Sigmoid colon (tissue), 7 donors: ENCODE measurements around the gene SLC6A19. TPM values are rescaled to one million over a fixed set of nuclear protein-coding genes. Genes with fewer than 3 reads are reported as not detected.

Experiments
- DNase-seq: peaks from one replicate; pipeline ENCODE4 v3.0.0-alpha.2; 2019
- H3K27ac ChIP-seq, 4 donors: fragments of 200-600 bp; sonication (generic); one replicate each; pipeline ENCODE4 v1.5.1; 2016 to 2019; ENCODE audit warnings: mild to moderate bottlenecking in 1 of 4
- H3K27me3 ChIP-seq, 3 donors: fragments of 200-600 bp; sonication (generic); one replicate each; pipeline ENCODE4 v1.5.1; 2019; ENCODE audit warnings: mild to moderate bottlenecking in 1 of 3
- H3K36me3 ChIP-seq, 4 donors: fragments of 200-600 bp; sonication (generic); one replicate each; pipeline ENCODE4 v1.5.1; 2016 to 2019
- H3K4me1 ChIP-seq, 4 donors: fragments of 200-600 bp; sonication (generic); one replicate each; pipeline ENCODE4 v1.5.1; 2017 to 2019
- H3K4me3 ChIP-seq, 4 donors: fragments of 200-600 bp; sonication (generic); one replicate each; pipeline ENCODE4 v1.5.1; 2017 to 2019; ENCODE audit warnings: mild to moderate bottlenecking in 2 of 4, moderate library complexity in 1 of 4
- H3K9me3 ChIP-seq, 4 donors: fragments of 200-600 bp in 3 of 4; sonication (generic) in 3 of 4; one replicate each; pipeline versions ENCODE4 v1.5.1 to v1.6.1; 2013 to 2019
- EP300 ChIP-seq, 4 donors: sonication (generic); formaldehyde crosslinking; IDR thresholded peaks; one replicate each; pipeline ENCODE4 v1.6.1; 2017; ENCODE audit warnings: antibody characterized with exemption in 4 of 4
- POLR2A ChIP-seq, 2 donors: fragments of 450-650 bp; IDR thresholded peaks; one replicate each; pipeline ENCODE4 v1.6.1; 2016; ENCODE audit warnings: antibody characterized with exemption in 2 of 2, mild to moderate bottlenecking in 2 of 2, moderate library complexity in 2 of 2
- POLR2AphosphoS5 ChIP-seq, 4 donors: sonication (generic); formaldehyde crosslinking; IDR thresholded peaks; one replicate each; pipeline ENCODE4 v1.6.1; 2017; ENCODE audit warnings: antibody characterized with exemption in 4 of 4
- WGBS, 2 donors: extraction: QIAGEN DNeasy Blood & Tissue Kit; methylation state at CpG; one replicate each; pipeline ENCODE4 v1.1.7; 2013; 5-methylcytosine and 5-hydroxymethylcytosine counted together
- intact Hi-C: fragments of 100-400 bp; cut with DNase I; formaldehyde crosslinking; loops from one replicate; pipeline ENCODE4 v1.15.1; 2023
- polyA plus RNA-seq, 3 donors: library from polyadenylated mRNA; stranded (reverse); fragments of 200-250 nt; gene quantifications; one replicate each; pipeline ENCODE4 v1.2.3, GENCODE V29; 2013
- total RNA-seq, 4 donors: library from RNA; depleted of rRNA; stranded (reverse); fragments of >200 nt; gene quantifications; one replicate each; pipeline ENCODE4 v1.1.0, GENCODE V29; 2016
- TF ChIP-seq, protein P1 (sequence below), 4 experiments: fragments of 450-650 bp in 3 of 4; fragments of 200-600 bp in 1 of 4; IDR thresholded peaks; one replicate each; pipeline ENCODE4 v1.5.1; 2016 to 2019; ENCODE audit warnings: antibody characterized with exemption in 4 of 4, mild to moderate bottlenecking in 3 of 4, moderate library complexity in 2 of 4
- donor health status: healthy with polysubstance abuse.
- donor health status: Bipolar disorder and iron deficiency.
- donor health status: healthy.

The SLC6A19 gene
- total and polyA plus RNA-seq, 7 donors = 0.80 to 6.6 (median 0.92) TPM; not detected in 4

GRCh38 chr5:1172007-1172581 is 29.3 kb upstream of the SLC6A19 start:
- DNase-seq = no peak

DNA sequence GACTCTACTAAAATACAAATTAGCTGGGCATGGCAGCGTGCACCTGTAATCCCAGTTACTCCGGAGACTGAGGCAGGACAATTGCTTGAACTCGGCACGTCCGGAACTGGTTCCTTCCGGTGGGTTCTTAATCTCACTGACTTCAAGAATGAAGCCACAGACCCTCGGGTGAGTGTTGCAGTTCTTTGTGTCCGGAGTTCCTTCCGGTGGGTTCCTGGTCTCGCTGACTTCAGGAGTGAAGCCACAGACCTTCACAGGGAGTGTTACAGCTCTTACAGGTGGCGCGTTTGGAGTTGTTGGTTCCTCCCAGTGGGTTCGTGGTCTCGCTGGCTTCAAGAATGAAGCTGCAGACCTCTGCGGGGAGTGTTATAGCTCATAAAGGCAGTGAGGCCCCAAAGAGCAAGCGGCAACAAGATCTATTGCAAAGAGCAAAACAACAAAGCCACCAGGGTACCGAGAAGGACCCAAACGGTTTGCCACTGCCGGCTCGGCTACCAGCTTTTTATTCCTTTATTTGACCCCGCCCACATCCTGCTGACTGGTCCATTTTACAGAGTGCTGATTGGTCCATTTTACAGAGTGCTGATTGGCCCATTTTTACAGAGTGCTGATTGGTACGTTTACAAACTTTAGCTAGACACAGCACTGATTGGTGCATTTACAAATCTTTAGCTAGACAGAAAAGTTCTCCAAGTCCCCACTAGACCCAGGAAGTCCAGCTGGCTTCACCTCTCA is 28.6 kb upstream of the SLC6A19 start:
- 83 to 90% methylated on average over 22 of the region's 22 CpGs for WGBS, 2 donors
- Histone ChIP-seq H3K27me3 (peaks cover 0 to 1% (median 0%) of the 10 kb centered on the region in 3 donors), H3K36me3 (no peaks in the 10 kb centered on the region), H3K9me3 (no peaks in the 10 kb centered on the region), H3K27ac (no peak overlapping the region), H3K4me1 (peaks cover 0 to 7% (median 3%) of the 10 kb centered on the region in 4 donors), H3K4me3 (no peak overlapping the region)
- no peak for TF ChIP-seq EP300 (IDR thresholded peaks at IDR 0.05)
- TF ChIP-seq, protein P1, sequence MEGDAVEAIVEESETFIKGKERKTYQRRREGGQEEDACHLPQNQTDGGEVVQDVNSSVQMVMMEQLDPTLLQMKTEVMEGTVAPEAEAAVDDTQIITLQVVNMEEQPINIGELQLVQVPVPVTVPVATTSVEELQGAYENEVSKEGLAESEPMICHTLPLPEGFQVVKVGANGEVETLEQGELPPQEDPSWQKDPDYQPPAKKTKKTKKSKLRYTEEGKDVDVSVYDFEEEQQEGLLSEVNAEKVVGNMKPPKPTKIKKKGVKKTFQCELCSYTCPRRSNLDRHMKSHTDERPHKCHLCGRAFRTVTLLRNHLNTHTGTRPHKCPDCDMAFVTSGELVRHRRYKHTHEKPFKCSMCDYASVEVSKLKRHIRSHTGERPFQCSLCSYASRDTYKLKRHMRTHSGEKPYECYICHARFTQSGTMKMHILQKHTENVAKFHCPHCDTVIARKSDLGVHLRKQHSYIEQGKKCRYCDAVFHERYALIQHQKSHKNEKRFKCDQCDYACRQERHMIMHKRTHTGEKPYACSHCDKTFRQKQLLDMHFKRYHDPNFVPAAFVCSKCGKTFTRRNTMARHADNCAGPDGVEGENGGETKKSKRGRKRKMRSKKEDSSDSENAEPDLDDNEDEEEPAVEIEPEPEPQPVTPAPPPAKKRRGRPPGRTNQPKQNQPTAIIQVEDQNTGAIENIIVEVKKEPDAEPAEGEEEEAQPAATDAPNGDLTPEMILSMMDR (IDR thresholded peaks at IDR 0.05) = no peak
- TF ChIP-seq POLR2AphosphoS5 (IDR thresholded peaks at IDR 0.05) = no peak
- no peak for TF ChIP-seq POLR2A (IDR thresholded peaks at IDR 0.05)
- no peak for DNase-seq
- intact Hi-C loops = no loop called here

More at GRCh38 chr5:1172007-1172581, 29.3 kb upstream of the SLC6A19 start:
- peaks cover 0 to 7% (median 0%) of the 10 kb centered on the region in 3 donors for H3K27me3 ChIP-seq
- no peak overlapping the region for H3K4me3 ChIP-seq
- intact Hi-C loops = no loop called here
- H3K27ac ChIP-seq = no peak overlapping the region
- no peaks in the 10 kb centered on the region for H3K36me3 ChIP-seq
- TF ChIP-seq POLR2A (IDR thresholded peaks at IDR 0.05) = no peak
- TF ChIP-seq, protein P1 (IDR thresholded peaks at IDR 0.05) = no peak
- TF ChIP-seq EP300 (IDR thresholded peaks at IDR 0.05) = no peak
- no peak for TF ChIP-seq POLR2AphosphoS5 (IDR thresholded peaks at IDR 0.05)
- peaks cover 0 to 11% (median 4%) of the 10 kb centered on the region in 4 donors for H3K4me1 ChIP-seq
- WGBS, 2 donors = 95% methylated on average over 20 of the region's 20 CpGs
- H3K9me3 ChIP-seq = no peaks in the 10 kb centered on the region

GRCh38 chr5:1173485-1174070 is 27.8 kb upstream of the SLC6A19 start:
- Histone ChIP-seq H3K27ac (no peak overlapping the region), H3K4me3 (no peak overlapping the region), H3K27me3 (no peaks in the 10 kb centered on the region), H3K36me3 (no peaks in the 10 kb centered on the region), H3K9me3 (no peaks in the 10 kb centered on the region), H3K4me1 (peaks cover 0 to 4% (median 0%) of the 10 kb centered on the region in 4 donors)
- DNase-seq = no peak
- intact Hi-C loops = no loop called here
- TF ChIP-seq POLR2A (IDR thresholded peaks at IDR 0.05) = no peak
- no peak for TF ChIP-seq EP300 (IDR thresholded peaks at IDR 0.05)
- TF ChIP-seq, protein P1 (IDR thresholded peaks at IDR 0.05) = no peak
- no peak for TF ChIP-seq POLR2AphosphoS5 (IDR thresholded peaks at IDR 0.05)
- WGBS, 2 donors = 89 to 93% methylated on average over 21 of the region's 21 CpGs

- H3K36me3 ChIP-seq = no peaks in the 10 kb centered on the region
- WGBS, 2 donors = 33 to 48% methylated on average over 27 of the region's 27 CpGs
- no peak overlapping the region for H3K4me3 ChIP-seq
- intact Hi-C loops = no loop called here
- H3K27ac ChIP-seq = no peak overlapping the region
- no peaks in the 10 kb centered on the region for H3K9me3 ChIP-seq
- DNase-seq = peak; percentile 78
- no peaks in the 10 kb centered on the region for H3K27me3 ChIP-seq
- TF ChIP-seq POLR2AphosphoS5 (IDR thresholded peaks at IDR 0.05) (no peak), POLR2A (IDR thresholded peaks at IDR 0.05) (no peak), EP300 (IDR thresholded peaks at IDR 0.05) (no peak)
- TF ChIP-seq, protein P1 (IDR thresholded peaks at IDR 0.05) = peak; percentile 35 to 74 (median 67)
- peaks cover 0 to 4% (median 0%) of the 10 kb centered on the region in 4 donors for H3K4me1 ChIP-seq
Observed at GRCh38 chr5:1174122-1174936, 27.1 kb upstream of the SLC6A19 start.
